Mesenchymal stem cell (in vitro differentiated cells and primary cell): ENCODE measurements around the gene DAZAP2.

Experiments
- DNase-seq: peaks from one replicate; pipeline ENCODE4 v3.0.0-alpha.2; 2013
- H2AFZ ChIP-seq: one replicate; pipeline ENCODE4 v1.6.1; 2013; ENCODE audit warnings: low read depth, mild to moderate bottlenecking, control low read depth, inconsistent platforms, low read length, moderate library complexity
- H2AK5ac ChIP-seq: 2 replicates; pipeline ENCODE4 v1.6.1; 2013; ENCODE audit warnings: low read length, moderate library complexity, mild to moderate bottlenecking, inconsistent platforms; ENCODE audit not compliant: severe bottlenecking
- H2BK120ac ChIP-seq: one replicate; pipeline ENCODE4 v1.6.1; 2013; ENCODE audit warnings: low read depth, mild to moderate bottlenecking, inconsistent platforms, low read length, moderate library complexity
- H2BK12ac ChIP-seq, 2 experiments: one replicate each; pipeline ENCODE4 v1.6.1; 2013; ENCODE audit warnings: inconsistent platforms in 2 of 2, low read length in 2 of 2, mild to moderate bottlenecking in 2 of 2, moderate library complexity in 2 of 2, control low read depth in 1 of 2
- H2BK15ac ChIP-seq: one replicate; pipeline ENCODE4 v1.6.1; 2013; ENCODE audit warnings: mild to moderate bottlenecking, low read depth, inconsistent platforms; ENCODE audit not compliant: poor library complexity, severe bottlenecking
- H2BK5ac ChIP-seq: 2 replicates; pipeline ENCODE4 v1.6.1; 2013; ENCODE audit warnings: low read depth, mild to moderate bottlenecking, low read length, control low read depth, inconsistent platforms; ENCODE audit not compliant: poor library complexity, severe bottlenecking
- H3K14ac ChIP-seq, 2 experiments: one replicate each; pipeline ENCODE4 v1.6.1; 2013; ENCODE audit warnings: inconsistent platforms in 2 of 2, low read length in 2 of 2, control low read depth in 1 of 2, mild to moderate bottlenecking in 1 of 2, moderate library complexity in 1 of 2
- H3K18ac ChIP-seq, 2 experiments: one replicate each; pipeline ENCODE4 v1.6.1; 2013; ENCODE audit warnings: inconsistent platforms in 2 of 2, low read length in 2 of 2, control low read depth in 1 of 2, low read depth in 1 of 2, mild to moderate bottlenecking in 1 of 2
- H3K23ac ChIP-seq, 2 experiments: one replicate each; pipeline ENCODE4 v1.6.1; 2013; ENCODE audit warnings: inconsistent platforms in 2 of 2, low read length in 2 of 2, mild to moderate bottlenecking in 2 of 2, moderate library complexity in 2 of 2, control low read depth in 1 of 2
- H3K27ac ChIP-seq: 2 replicates; pipeline ENCODE4 v1.5.1; 2013; ENCODE audit warnings: mild to moderate bottlenecking, moderate library complexity, low read length, control low read depth, inconsistent platforms; ENCODE audit not compliant: poor library complexity, severe bottlenecking
- H3K27me3 ChIP-seq, 2 experiments: 2 replicates each; pipeline versions ENCODE4 v1.6.1 to v1.7.0; 2013; ENCODE audit warnings: low read length in 2 of 2, mild to moderate bottlenecking in 2 of 2, moderate library complexity in 2 of 2, control low read depth in 1 of 2, inconsistent platforms in 1 of 2; ENCODE audit not compliant: control insufficient read depth in 1 of 2, insufficient read depth in 1 of 2
- H3K36me3 ChIP-seq, 2 experiments: 2 replicates each; pipeline versions ENCODE4 v1.6.1 to v1.7.0; 2013; ENCODE audit warnings: low read length in 2 of 2, control low read depth in 1 of 2, inconsistent platforms in 1 of 2, low read depth in 1 of 2, mild to moderate bottlenecking in 1 of 2; ENCODE audit not compliant: insufficient read depth in 2 of 2, control insufficient read depth in 1 of 2
- H3K4ac ChIP-seq, 2 experiments: one replicate each; pipeline ENCODE4 v1.6.1; 2013; ENCODE audit warnings: inconsistent platforms in 2 of 2, low read length in 2 of 2, mild to moderate bottlenecking in 2 of 2, moderate library complexity in 2 of 2, control low read depth in 1 of 2, low read depth in 1 of 2
- H3K4me1 ChIP-seq: 2 replicates; pipeline ENCODE4 v1.6.1; 2013; ENCODE audit warnings: low read depth, low read length, control low read depth; ENCODE audit not compliant: control insufficient read depth, insufficient read depth
- H3K4me2 ChIP-seq: 2 replicates; pipeline ENCODE4 v1.6.1; 2013; ENCODE audit warnings: low read length, mild to moderate bottlenecking, inconsistent platforms; ENCODE audit not compliant: poor library complexity, severe bottlenecking
- H3K4me3 ChIP-seq, 2 experiments: 2 replicates each; pipeline versions ENCODE4 v1.5.1 to v1.7.0; 2013; ENCODE audit warnings: low read length in 2 of 2, mild to moderate bottlenecking in 2 of 2, control low read depth in 1 of 2, low read depth in 1 of 2; ENCODE audit not compliant: insufficient read depth in 1 of 2
- H3K79me1 ChIP-seq: replicated peaks from 2 replicates; pipeline ENCODE4 v1.6.1; 2013; ENCODE audit warnings: mild to moderate bottlenecking, control low read depth, low read length, inconsistent platforms; ENCODE audit not compliant: poor library complexity, severe bottlenecking
- H3K9ac ChIP-seq: 2 replicates; pipeline ENCODE4 v1.7.0; 2013; ENCODE audit warnings: mild to moderate bottlenecking, low read length, moderate library complexity
- H3K9me3 ChIP-seq: 2 replicates; pipeline ENCODE4 v1.7.0; 2013; ENCODE audit warnings: mild to moderate bottlenecking, low read length; ENCODE audit not compliant: control insufficient read depth
- H4K8ac ChIP-seq: one replicate; pipeline ENCODE4 v1.6.1; 2013; ENCODE audit warnings: inconsistent platforms, mild to moderate bottlenecking, low read length, moderate library complexity
- H4K91ac ChIP-seq: one replicate; pipeline ENCODE4 v1.6.1; 2013; ENCODE audit warnings: mild to moderate bottlenecking, low read length, inconsistent platforms
- WGBS: methylation state at CpG from one replicate; pipeline ENCODE4 v1.1.7; 2013; ENCODE audit warnings: mixed read lengths; 5-methylcytosine and 5-hydroxymethylcytosine counted together

DAZAP2 gene

GRCh38 chr12:51197736-51198567 lies 40.7 kb upstream of the DAZAP2 start:
- Histone ChIP-seq H2BK120ac (no peak overlapping the region), H4K8ac (no peak overlapping the region), H3K4me2 (no peak overlapping the region), H3K4ac (no peak overlapping the region), H3K23ac (no peak overlapping the region), H2BK5ac (no peak overlapping the region), H2AK5ac (no peak overlapping the region), H3K4me3 (no peak overlapping the region), H2BK15ac (no peak overlapping the region), H2BK12ac (no peak overlapping the region), H3K36me3 (peaks cover 0 to 19% of the 10 kb centered on the region in 2 experiments), H3K18ac (no peak overlapping the region), H4K91ac (peak overlapping the region; percentile 35), H3K9ac (no peak overlapping the region), H3K27me3 (no peaks in the 10 kb centered on the region), H3K79me1 (no peaks in the 10 kb centered on the region), H3K14ac (no peak overlapping the region), H3K27ac (no peak overlapping the region), H2AFZ (no peak overlapping the region), H3K4me1 (no peaks in the 10 kb centered on the region), H3K9me3 (no peaks in the 10 kb centered on the region)
- 93% methylated on average over 38 of the region's 38 CpGs for WGBS
- no peak for DNase-seq

GRCh38 chr12:51198568-51199365 lies 39.9 kb upstream of the DAZAP2 start:
- Histone ChIP-seq H4K91ac (no peak overlapping the region), H2BK120ac (no peak overlapping the region), H3K4me3 (no peak overlapping the region), H2AFZ (no peak overlapping the region), H3K36me3 (peaks cover 2 to 19% of the 10 kb centered on the region in 2 experiments), H3K4me1 (no peaks in the 10 kb centered on the region), H2BK5ac (no peak overlapping the region), H2BK12ac (no peak overlapping the region), H3K18ac (no peak overlapping the region), H2BK15ac (no peak overlapping the region), H2AK5ac (no peak overlapping the region), H4K8ac (no peak overlapping the region), H3K14ac (no peak overlapping the region), H3K4ac (no peak overlapping the region), H3K4me2 (no peak overlapping the region), H3K9me3 (no peaks in the 10 kb centered on the region), H3K23ac (no peak overlapping the region), H3K9ac (no peak overlapping the region), H3K79me1 (no peaks in the 10 kb centered on the region), H3K27ac (no peak overlapping the region), H3K27me3 (no peaks in the 10 kb centered on the region)
- WGBS = 85% methylated on average over 16 of the region's 16 CpGs
- peak; percentile 24 for DNase-seq

DNA sequence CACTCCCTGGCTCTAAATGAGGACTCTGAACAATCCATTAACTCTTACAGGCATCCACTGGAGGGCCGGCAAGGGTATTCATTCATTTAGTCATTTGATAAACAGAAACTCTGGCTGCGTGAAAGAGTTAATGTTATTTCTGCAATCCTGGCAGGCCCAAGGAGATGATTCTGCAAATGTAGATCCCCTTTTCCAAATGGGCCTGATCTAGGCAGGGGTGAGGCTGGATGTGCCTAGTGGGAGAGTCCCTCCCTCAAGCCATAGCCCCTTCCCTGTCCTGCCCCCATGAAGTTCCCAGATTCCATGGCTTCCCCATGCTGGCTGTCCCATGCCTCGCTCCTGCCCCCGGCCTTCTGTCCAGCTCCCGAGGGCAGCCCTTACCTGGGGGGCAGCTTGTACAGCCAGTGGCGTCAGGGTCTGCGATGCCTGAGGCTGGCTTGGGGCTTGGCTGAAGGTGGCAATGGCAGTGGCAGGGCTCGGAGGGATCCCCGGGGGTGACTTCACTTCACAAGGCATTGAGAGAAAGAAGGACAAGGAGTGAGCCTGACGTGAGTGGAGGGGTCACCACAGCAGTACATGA lies 39.2 kb upstream of the DAZAP2 start:
- H3K79me1 ChIP-seq = no peaks in the 10 kb centered on the region
- H2BK120ac ChIP-seq = no peak overlapping the region
- H2BK12ac ChIP-seq = peak overlapping the region in 1 of 2 experiments; percentile 67
- H4K91ac ChIP-seq = peak overlapping the region; percentile 27
- no peaks in the 10 kb centered on the region for H3K4me1 ChIP-seq
- no peak for DNase-seq
- no peak overlapping the region for H3K4me3 ChIP-seq
- no peak overlapping the region for H2BK5ac ChIP-seq
- no peak overlapping the region for H3K27ac ChIP-seq
- no peak overlapping the region for H3K14ac ChIP-seq
- no peak overlapping the region for H3K4me2 ChIP-seq
- no peak overlapping the region for H2AK5ac ChIP-seq
- peak overlapping the region; percentile 29 for H4K8ac ChIP-seq
- no peak overlapping the region for H2BK15ac ChIP-seq
- no peak overlapping the region for H3K4ac ChIP-seq
- H3K9me3 ChIP-seq = no peaks in the 10 kb centered on the region
- H3K18ac ChIP-seq = no peak overlapping the region
- H3K23ac ChIP-seq = no peak overlapping the region
- H3K27me3 ChIP-seq = no peaks in the 10 kb centered on the region
- WGBS = 97% methylated on average over 10 of the region's 10 CpGs
- peaks cover 7 to 19% of the 10 kb centered on the region in 2 experiments for H3K36me3 ChIP-seq
- H3K9ac ChIP-seq = no peak overlapping the region
- no peak overlapping the region for H2AFZ ChIP-seq

GRCh38 chr12:51200156-51200555 lies 38.5 kb upstream of the DAZAP2 start:
- no peak for DNase-seq
- no peak overlapping the region for H2BK12ac ChIP-seq
- no peak overlapping the region for H2AK5ac ChIP-seq
- H4K8ac ChIP-seq = no peak overlapping the region
- H3K4ac ChIP-seq = no peak overlapping the region
- H3K4me1 ChIP-seq = no peaks in the 10 kb centered on the region
- H3K79me1 ChIP-seq = no peaks in the 10 kb centered on the region
- H2AFZ ChIP-seq = no peak overlapping the region
- WGBS = 95% methylated on average over 6 of the region's 7 CpGs
- no peak overlapping the region for H2BK5ac ChIP-seq
- H3K18ac ChIP-seq = no peak overlapping the region
- H4K91ac ChIP-seq = no peak overlapping the region
- no peak overlapping the region for H3K14ac ChIP-seq
- no peak overlapping the region for H3K9ac ChIP-seq
- H2BK15ac ChIP-seq = no peak overlapping the region
- no peaks in the 10 kb centered on the region for H3K27me3 ChIP-seq
- H3K27ac ChIP-seq = no peak overlapping the region
- H3K9me3 ChIP-seq = no peaks in the 10 kb centered on the region
- H3K23ac ChIP-seq = no peak overlapping the region
- no peak overlapping the region for H2BK120ac ChIP-seq
- H3K36me3 ChIP-seq = peaks cover 7 to 19% of the 10 kb centered on the region in 2 experiments
- H3K4me2 ChIP-seq = no peak overlapping the region
- H3K4me3 ChIP-seq = no peak overlapping the region
